Ecto neural progenitor cell (in vitro differentiated cells): ENCODE results near the gene BPIFB2.

Source experiments
- DNase-seq: peaks from one replicate; pipeline ENCODE4 v3.0.0-alpha.2; 2018; ENCODE audit warnings: low spot score

Gene BPIFB2

GRCh38 chr20:33006776-33007375 is 628 bp upstream of the BPIFB2 start:
- DNase-seq: no peak

- DNase-seq: no peak
Observed at GRCh38 chr20:33008336-33009213, 1.1 kb downstream of the BPIFB2 start.

GRCh38 chr20:33009214-33010132 is 2.0 kb downstream of the BPIFB2 start:
- no peak for DNase-seq

GRCh38 chr20:33010133-33010504 is 2.6 kb downstream of the BPIFB2 start:
- no peak for DNase-seq

GRCh38 chr20:33010674-33011449 is 3.4 kb downstream of the BPIFB2 start:
- no peak for DNase-seq

GRCh38 chr20:33012327-33013189 is 5.1 kb downstream of the BPIFB2 start:
- no peak for DNase-seq

- no peak for DNase-seq
Observed at GRCh38 chr20:33013701-33014326, 6.3 kb downstream of the BPIFB2 start.

- DNase-seq: no peak
Observed at GRCh38 chr20:33014336-33015113, 7.0 kb downstream of the BPIFB2 start.

- no peak for DNase-seq
Observed at GRCh38 chr20:33015114-33015484, 7.6 kb downstream of the BPIFB2 start.

- DNase-seq: no peak
Observed at GRCh38 chr20:33015700-33016580, 8.4 kb downstream of the BPIFB2 start.

- DNase-seq: no peak
Observed at GRCh38 chr20:33016581-33017109, 9.1 kb downstream of the BPIFB2 start.

- DNase-seq: no peak
Observed at GRCh38 chr20:33017542-33017941, 10.0 kb downstream of the BPIFB2 start.

- no peak for DNase-seq
Observed at GRCh38 chr20:33018169-33018931, 10.8 kb downstream of the BPIFB2 start.

GRCh38 chr20:33019465-33020277 is 12.2 kb downstream of the BPIFB2 start:
- no peak for DNase-seq

GRCh38 chr20:33020278-33021161 is 13.0 kb downstream of the BPIFB2 start:
- DNase-seq: no peak

GRCh38 chr20:33021879-33022278 is 14.4 kb downstream of the BPIFB2 start:
- DNase-seq: no peak
